Mesenchymal stem cell (in vitro differentiated cells and primary cell): ENCODE data around the gene TBC1D14.

Experiments used
- DNase-seq: peaks from one replicate; pipeline ENCODE4 v3.0.0-alpha.2; 2013
- H2AFZ ChIP-seq: one replicate; pipeline ENCODE4 v1.6.1; 2013; ENCODE audit warnings: low read depth, mild to moderate bottlenecking, control low read depth, inconsistent platforms, low read length, moderate library complexity
- H2AK5ac ChIP-seq: 2 replicates; pipeline ENCODE4 v1.6.1; 2013; ENCODE audit warnings: low read length, moderate library complexity, mild to moderate bottlenecking, inconsistent platforms; ENCODE audit not compliant: severe bottlenecking
- H2BK120ac ChIP-seq: one replicate; pipeline ENCODE4 v1.6.1; 2013; ENCODE audit warnings: low read depth, mild to moderate bottlenecking, inconsistent platforms, low read length, moderate library complexity
- H2BK12ac ChIP-seq, 2 experiments: one replicate each; pipeline ENCODE4 v1.6.1; 2013; ENCODE audit warnings: inconsistent platforms in 2 of 2, low read length in 2 of 2, mild to moderate bottlenecking in 2 of 2, moderate library complexity in 2 of 2, control low read depth in 1 of 2
- H2BK15ac ChIP-seq: one replicate; pipeline ENCODE4 v1.6.1; 2013; ENCODE audit warnings: mild to moderate bottlenecking, low read depth, inconsistent platforms; ENCODE audit not compliant: poor library complexity, severe bottlenecking
- H2BK5ac ChIP-seq: 2 replicates; pipeline ENCODE4 v1.6.1; 2013; ENCODE audit warnings: low read depth, mild to moderate bottlenecking, low read length, control low read depth, inconsistent platforms; ENCODE audit not compliant: poor library complexity, severe bottlenecking
- H3K14ac ChIP-seq, 2 experiments: one replicate each; pipeline ENCODE4 v1.6.1; 2013; ENCODE audit warnings: inconsistent platforms in 2 of 2, low read length in 2 of 2, control low read depth in 1 of 2, mild to moderate bottlenecking in 1 of 2, moderate library complexity in 1 of 2
- H3K18ac ChIP-seq, 2 experiments: one replicate each; pipeline ENCODE4 v1.6.1; 2013; ENCODE audit warnings: inconsistent platforms in 2 of 2, low read length in 2 of 2, control low read depth in 1 of 2, low read depth in 1 of 2, mild to moderate bottlenecking in 1 of 2
- H3K23ac ChIP-seq, 2 experiments: one replicate each; pipeline ENCODE4 v1.6.1; 2013; ENCODE audit warnings: inconsistent platforms in 2 of 2, low read length in 2 of 2, mild to moderate bottlenecking in 2 of 2, moderate library complexity in 2 of 2, control low read depth in 1 of 2
- H3K27ac ChIP-seq: 2 replicates; pipeline ENCODE4 v1.5.1; 2013; ENCODE audit warnings: mild to moderate bottlenecking, moderate library complexity, low read length, control low read depth, inconsistent platforms; ENCODE audit not compliant: poor library complexity, severe bottlenecking
- H3K27me3 ChIP-seq, 2 experiments: 2 replicates each; pipeline versions ENCODE4 v1.6.1 to v1.7.0; 2013; ENCODE audit warnings: low read length in 2 of 2, mild to moderate bottlenecking in 2 of 2, moderate library complexity in 2 of 2, control low read depth in 1 of 2, inconsistent platforms in 1 of 2; ENCODE audit not compliant: control insufficient read depth in 1 of 2, insufficient read depth in 1 of 2
- H3K36me3 ChIP-seq, 2 experiments: 2 replicates each; pipeline versions ENCODE4 v1.6.1 to v1.7.0; 2013; ENCODE audit warnings: low read length in 2 of 2, control low read depth in 1 of 2, inconsistent platforms in 1 of 2, low read depth in 1 of 2, mild to moderate bottlenecking in 1 of 2; ENCODE audit not compliant: insufficient read depth in 2 of 2, control insufficient read depth in 1 of 2
- H3K4ac ChIP-seq, 2 experiments: one replicate each; pipeline ENCODE4 v1.6.1; 2013; ENCODE audit warnings: inconsistent platforms in 2 of 2, low read length in 2 of 2, mild to moderate bottlenecking in 2 of 2, moderate library complexity in 2 of 2, control low read depth in 1 of 2, low read depth in 1 of 2
- H3K4me1 ChIP-seq: 2 replicates; pipeline ENCODE4 v1.6.1; 2013; ENCODE audit warnings: low read depth, low read length, control low read depth; ENCODE audit not compliant: control insufficient read depth, insufficient read depth
- H3K4me2 ChIP-seq: 2 replicates; pipeline ENCODE4 v1.6.1; 2013; ENCODE audit warnings: low read length, mild to moderate bottlenecking, inconsistent platforms; ENCODE audit not compliant: poor library complexity, severe bottlenecking
- H3K4me3 ChIP-seq, 2 experiments: 2 replicates each; pipeline versions ENCODE4 v1.5.1 to v1.7.0; 2013; ENCODE audit warnings: low read length in 2 of 2, mild to moderate bottlenecking in 2 of 2, control low read depth in 1 of 2, low read depth in 1 of 2; ENCODE audit not compliant: insufficient read depth in 1 of 2
- H3K79me1 ChIP-seq: replicated peaks from 2 replicates; pipeline ENCODE4 v1.6.1; 2013; ENCODE audit warnings: mild to moderate bottlenecking, control low read depth, low read length, inconsistent platforms; ENCODE audit not compliant: poor library complexity, severe bottlenecking
- H3K9ac ChIP-seq: 2 replicates; pipeline ENCODE4 v1.7.0; 2013; ENCODE audit warnings: mild to moderate bottlenecking, low read length, moderate library complexity
- H3K9me3 ChIP-seq: 2 replicates; pipeline ENCODE4 v1.7.0; 2013; ENCODE audit warnings: mild to moderate bottlenecking, low read length; ENCODE audit not compliant: control insufficient read depth
- H4K8ac ChIP-seq: one replicate; pipeline ENCODE4 v1.6.1; 2013; ENCODE audit warnings: inconsistent platforms, mild to moderate bottlenecking, low read length, moderate library complexity
- H4K91ac ChIP-seq: one replicate; pipeline ENCODE4 v1.6.1; 2013; ENCODE audit warnings: mild to moderate bottlenecking, low read length, inconsistent platforms
- WGBS: methylation state at CpG from one replicate; pipeline ENCODE4 v1.1.7; 2013; ENCODE audit warnings: mixed read lengths; 5-methylcytosine and 5-hydroxymethylcytosine counted together

The TBC1D14 gene

DNA sequence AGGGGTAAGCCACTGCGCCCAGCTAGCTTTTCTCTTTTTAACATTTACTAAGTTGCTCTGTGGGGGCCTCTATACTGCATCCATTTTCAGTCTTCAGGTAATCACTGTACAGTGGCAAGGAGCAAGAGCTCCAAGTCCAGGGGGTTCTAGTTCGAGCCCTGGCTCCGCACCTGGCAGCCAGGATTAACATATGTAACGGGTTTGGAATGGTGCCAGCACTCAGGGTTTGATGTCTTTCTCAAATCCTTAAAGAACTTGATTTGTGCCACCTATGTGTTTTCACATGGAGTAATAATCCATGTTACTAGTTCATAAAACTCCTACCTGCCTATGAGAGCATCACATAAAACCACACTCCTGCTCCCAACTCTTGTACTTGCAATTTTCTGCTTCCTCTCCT, 153.7 kb downstream of the TBC1D14 start:
- peaks cover 3% of the 10 kb centered on the region for H3K4me1 ChIP-seq
- 99% methylated on average over 4 of the region's 4 CpGs for WGBS
- H3K27ac ChIP-seq, result no peak overlapping the region
- no peak overlapping the region for H2AFZ ChIP-seq
- H3K9ac ChIP-seq, result no peak overlapping the region
- no peak overlapping the region for H3K4ac ChIP-seq
- H3K14ac ChIP-seq, result no peak overlapping the region
- DNase-seq, result no peak
- H2BK12ac ChIP-seq, result no peak overlapping the region
- no peak overlapping the region for H3K18ac ChIP-seq
- H3K4me3 ChIP-seq, result no peak overlapping the region
- peaks cover 42 to 63% of the 10 kb centered on the region in 2 experiments for H3K36me3 ChIP-seq
- no peak overlapping the region for H4K91ac ChIP-seq
- no peaks in the 10 kb centered on the region for H3K27me3 ChIP-seq
- H2AK5ac ChIP-seq, result no peak overlapping the region
- H2BK15ac ChIP-seq, result no peak overlapping the region
- no peak overlapping the region for H4K8ac ChIP-seq
- no peak overlapping the region for H3K23ac ChIP-seq
- H3K9me3 ChIP-seq, result no peaks in the 10 kb centered on the region
- no peak overlapping the region for H2BK5ac ChIP-seq
- peaks cover 33% of the 10 kb centered on the region for H3K79me1 ChIP-seq
- no peak overlapping the region for H3K4me2 ChIP-seq
- H2BK120ac ChIP-seq, result no peak overlapping the region

DNA sequence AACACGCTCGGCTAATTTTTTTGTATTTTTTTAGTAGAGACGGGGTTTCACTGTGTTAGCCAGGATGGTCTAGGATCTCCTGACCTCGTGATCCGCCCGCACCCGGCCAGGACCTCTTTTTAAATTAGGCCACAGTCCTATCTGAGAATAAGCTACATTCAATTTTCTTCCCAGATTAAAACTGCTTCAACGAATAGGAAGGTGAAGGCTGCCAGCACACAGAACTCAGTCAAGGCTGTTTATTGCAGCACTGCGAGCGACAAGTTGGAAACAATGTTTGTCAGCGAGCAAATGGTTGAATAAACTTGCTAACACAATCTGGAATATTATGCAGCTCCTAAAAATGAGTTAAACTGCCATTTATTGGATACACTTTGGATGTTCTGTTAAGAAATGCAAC, 156.4 kb downstream of the TBC1D14 start:
- Histone ChIP-seq H2BK5ac (no peak overlapping the region), H3K79me1 (peaks cover 28% of the 10 kb centered on the region), H3K27ac (no peak overlapping the region), H3K36me3 (peaks cover 28 to 37% of the 10 kb centered on the region in 2 experiments), H3K4me2 (no peak overlapping the region), H2AK5ac (no peak overlapping the region), H3K9me3 (no peaks in the 10 kb centered on the region), H2BK120ac (no peak overlapping the region), H3K4me3 (peak overlapping the region in 1 of 2 experiments; percentile 92), H3K27me3 (peaks cover 0 to under 1% of the 10 kb centered on the region in 2 experiments), H2BK15ac (no peak overlapping the region), H2AFZ (no peak overlapping the region), H3K14ac (no peak overlapping the region), H3K18ac (no peak overlapping the region), H3K4me1 (peaks cover 8% of the 10 kb centered on the region), H3K9ac (peak overlapping the region; percentile 94), H4K8ac (no peak overlapping the region), H4K91ac (no peak overlapping the region), H2BK12ac (no peak overlapping the region), H3K4ac (no peak overlapping the region), H3K23ac (no peak overlapping the region)
- DNase-seq, result no peak
- WGBS, result 100% methylated on average over 10 of the region's 11 CpGs

DNA sequence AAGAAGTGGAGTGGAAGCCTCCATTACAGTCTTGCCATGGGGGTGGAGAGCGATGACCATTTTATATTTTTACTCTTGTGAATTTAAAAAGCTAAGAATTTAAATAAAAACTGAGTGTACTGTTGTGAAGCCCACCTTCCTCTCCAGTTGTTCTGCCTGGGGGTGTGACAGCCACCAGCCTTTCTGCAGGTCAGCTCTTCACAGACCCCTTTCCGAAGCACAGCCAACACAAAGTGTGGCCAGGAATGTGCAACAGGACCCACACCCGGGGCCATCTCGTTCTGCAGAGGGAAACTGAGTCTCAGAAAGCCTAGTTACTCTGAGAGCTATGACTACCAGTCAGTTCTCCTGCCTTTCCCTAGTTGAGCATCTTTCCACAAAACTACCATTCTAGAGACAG, 156.9 kb downstream of the TBC1D14 start:
- Histone ChIP-seq H3K36me3 (peaks cover 27 to 32% of the 10 kb centered on the region in 2 experiments), H2AK5ac (no peak overlapping the region), H4K8ac (no peak overlapping the region), H3K27ac (no peak overlapping the region), H2BK15ac (no peak overlapping the region), H3K79me1 (peaks cover 28% of the 10 kb centered on the region), H2BK5ac (no peak overlapping the region), H3K9me3 (no peaks in the 10 kb centered on the region), H3K27me3 (peaks cover 3 to 6% of the 10 kb centered on the region in 2 experiments), H2BK120ac (no peak overlapping the region), H4K91ac (no peak overlapping the region), H2BK12ac (no peak overlapping the region), H3K4me3 (peak overlapping the region in 1 of 2 experiments; percentile 92), H3K4me2 (peak overlapping the region; percentile 90), H2AFZ (no peak overlapping the region), H3K4ac (no peak overlapping the region), H3K4me1 (peaks cover 8% of the 10 kb centered on the region), H3K23ac (no peak overlapping the region), H3K9ac (peak overlapping the region; percentile 94), H3K18ac (no peak overlapping the region), H3K14ac (no peak overlapping the region)
- 91% methylated on average over 3 of the region's 4 CpGs for WGBS
- no peak for DNase-seq

DNA sequence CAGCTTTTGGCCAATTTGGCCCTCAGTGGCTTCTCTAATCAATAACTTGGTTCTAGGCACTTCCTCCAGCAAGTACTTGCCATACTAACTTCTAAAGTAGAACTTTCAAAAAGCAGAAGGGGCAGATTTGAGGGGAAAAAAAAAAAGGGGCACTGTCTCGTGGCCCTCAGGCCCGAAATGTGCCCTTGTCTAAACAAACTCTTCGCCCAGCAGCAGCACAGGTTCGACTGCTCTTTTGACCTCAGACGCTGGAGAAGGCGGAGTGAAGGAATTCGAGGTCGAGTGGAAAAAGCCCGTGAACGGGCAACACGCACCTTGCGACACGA, 157.5 kb downstream of the TBC1D14 start:
- peak overlapping the region in 1 of 2 experiments; percentile 77 for H3K23ac ChIP-seq
- H3K9ac ChIP-seq, result peak overlapping the region; percentile 94
- peak overlapping the region; percentile 90 for H3K4me2 ChIP-seq
- H3K18ac ChIP-seq, result peak overlapping the region in 1 of 2 experiments; percentile 93
- H2BK12ac ChIP-seq, result no peak overlapping the region
- peaks cover 23% of the 10 kb centered on the region for H3K79me1 ChIP-seq
- WGBS, result 1% methylated on average over 13 of the region's 13 CpGs
- peak overlapping the region in 1 of 2 experiments; percentile 82 for H3K14ac ChIP-seq
- H2AFZ ChIP-seq, result peak overlapping the region; percentile 20
- no peak overlapping the region for H4K91ac ChIP-seq
- peaks cover 8% of the 10 kb centered on the region for H3K4me1 ChIP-seq
- no peak overlapping the region for H2BK5ac ChIP-seq
- no peak overlapping the region for H2AK5ac ChIP-seq
- DNase-seq, result no peak
- H3K4me3 ChIP-seq, result peak overlapping the region; percentile 92 to 96
- H3K36me3 ChIP-seq, result peaks cover 21 to 26% of the 10 kb centered on the region in 2 experiments
- H4K8ac ChIP-seq, result no peak overlapping the region
- H3K27ac ChIP-seq, result no peak overlapping the region
- peak overlapping the region; percentile 84 to 89 for H3K4ac ChIP-seq
- H2BK15ac ChIP-seq, result no peak overlapping the region
- no peak overlapping the region for H2BK120ac ChIP-seq
- no peaks in the 10 kb centered on the region for H3K9me3 ChIP-seq
- peaks cover 7 to 12% of the 10 kb centered on the region in 2 experiments for H3K27me3 ChIP-seq
